GM21723 (cell line): ENCODE results near the gene STEAP1B.

Experiments used
- ATAC-seq: cut with Tn5 transposase; IDR thresholded peaks from one replicate; pipeline ENCODE4 v1.9.1; 2021; ENCODE audit warnings: mild to moderate bottlenecking, moderate library complexity; ENCODE audit not compliant: unreplicated experiment

Gene STEAP1B

DNA sequence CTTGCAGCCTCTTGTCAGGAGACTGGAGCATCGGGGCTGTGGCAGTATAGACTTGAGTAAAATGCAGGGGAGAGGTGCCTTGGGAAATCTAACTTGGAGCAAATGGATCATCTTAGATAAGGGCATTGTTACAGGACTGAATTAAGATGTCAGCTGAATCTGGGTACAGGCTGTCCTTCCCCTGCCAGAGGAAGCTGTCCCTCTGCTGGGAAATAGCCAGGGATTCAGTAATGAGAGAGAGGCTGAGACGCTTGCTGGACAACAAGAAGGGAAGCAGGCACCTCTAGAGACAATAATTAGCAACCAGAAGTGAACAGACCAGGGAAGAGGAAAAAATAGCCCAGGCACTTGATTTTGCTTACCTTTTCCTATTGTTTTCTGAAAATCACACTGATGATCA, 122.3 kb downstream of the STEAP1B start:
- no peak for ATAC-seq

DNA sequence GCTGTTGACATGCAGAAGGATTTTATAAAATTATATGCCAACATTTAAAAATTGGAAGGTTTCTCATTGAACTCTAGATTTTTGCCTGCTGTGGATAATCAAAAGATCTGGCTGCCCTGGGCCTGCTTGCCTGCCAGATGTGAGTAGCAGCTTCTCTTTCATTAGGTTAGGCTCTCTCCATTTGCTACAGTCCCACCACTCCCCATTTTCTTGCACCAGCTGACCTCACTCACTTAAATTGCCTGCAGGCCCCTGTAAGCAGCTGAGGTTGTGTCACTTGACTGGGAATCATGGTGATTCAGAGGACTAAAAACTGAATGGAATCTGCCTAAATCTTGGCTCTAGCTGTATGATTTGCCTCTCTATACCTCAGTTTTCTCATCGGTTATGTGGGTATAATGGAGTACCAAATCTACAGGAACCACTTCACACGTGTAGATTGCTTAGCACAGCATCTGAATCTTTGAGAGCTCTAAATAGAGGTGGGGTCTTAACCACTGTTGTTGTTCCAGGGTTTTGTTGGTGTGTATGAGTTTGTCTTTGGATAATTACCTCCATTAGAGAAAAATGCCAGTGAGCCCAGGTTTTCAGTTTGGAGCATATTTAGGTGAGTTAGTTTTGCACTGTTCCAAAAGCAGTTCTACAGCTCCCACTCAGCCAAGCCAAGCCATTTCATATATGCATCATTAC, 124.5 kb downstream of the STEAP1B start:
- ATAC-seq = no peak

DNA sequence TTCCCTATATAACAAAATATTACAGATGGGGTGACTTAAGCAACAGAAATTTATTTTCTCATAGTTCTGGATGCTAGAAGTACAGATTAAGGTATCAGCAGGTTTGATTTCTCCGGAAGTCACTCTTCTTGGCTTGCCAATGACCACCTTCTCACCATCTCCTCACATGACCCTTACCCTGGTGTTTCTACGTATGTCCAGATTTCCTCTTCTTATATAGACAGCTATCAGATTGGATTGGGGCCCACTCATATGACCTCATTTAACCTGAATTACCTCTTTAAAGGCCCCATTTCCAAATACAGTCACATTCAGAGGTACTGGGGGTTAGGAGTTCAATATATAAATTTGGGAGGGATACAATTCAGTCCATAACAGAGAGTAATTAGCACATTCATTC, 126.1 kb downstream of the STEAP1B start:
- no peak for ATAC-seq

DNA sequence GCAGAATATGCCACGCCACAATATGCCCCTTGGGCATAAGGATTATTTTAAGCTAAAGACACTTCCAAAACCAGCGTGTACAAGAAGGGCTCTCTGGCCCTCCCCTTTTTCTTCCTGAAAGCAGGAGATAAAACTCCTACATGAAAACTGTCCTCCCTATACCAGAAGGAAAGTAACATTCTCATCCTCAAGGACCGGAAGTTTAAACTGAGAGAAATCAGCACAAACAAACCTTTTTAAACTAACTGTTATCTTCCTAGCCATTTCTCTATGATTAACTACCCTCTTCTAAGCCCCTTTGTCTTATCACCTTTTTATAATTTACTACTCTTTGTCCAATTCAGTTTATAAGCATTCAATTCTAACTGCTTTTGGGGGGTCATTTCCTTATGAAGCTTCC, 126.6 kb downstream of the STEAP1B start:
- no peak for ATAC-seq

DNA sequence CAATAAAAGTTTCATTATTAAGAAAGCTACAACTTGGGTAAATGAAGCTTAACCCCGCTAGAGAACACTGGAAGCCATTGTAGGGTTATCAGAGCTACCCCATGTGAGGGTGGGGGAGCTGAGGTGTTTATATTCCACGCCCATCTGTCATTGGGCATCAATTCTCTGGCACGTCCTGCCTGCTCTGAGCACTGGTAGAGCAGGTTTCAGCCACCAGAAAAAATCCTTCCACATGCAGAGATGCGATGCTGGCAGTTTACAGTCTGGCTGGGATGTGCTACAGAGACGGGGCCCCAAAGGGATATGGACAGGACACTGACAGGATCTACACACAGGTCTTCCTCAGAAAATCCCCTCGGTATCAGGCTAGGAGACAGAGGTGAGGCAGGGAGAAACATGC, 127.1 kb downstream of the STEAP1B start:
- ATAC-seq = no peak

DNA sequence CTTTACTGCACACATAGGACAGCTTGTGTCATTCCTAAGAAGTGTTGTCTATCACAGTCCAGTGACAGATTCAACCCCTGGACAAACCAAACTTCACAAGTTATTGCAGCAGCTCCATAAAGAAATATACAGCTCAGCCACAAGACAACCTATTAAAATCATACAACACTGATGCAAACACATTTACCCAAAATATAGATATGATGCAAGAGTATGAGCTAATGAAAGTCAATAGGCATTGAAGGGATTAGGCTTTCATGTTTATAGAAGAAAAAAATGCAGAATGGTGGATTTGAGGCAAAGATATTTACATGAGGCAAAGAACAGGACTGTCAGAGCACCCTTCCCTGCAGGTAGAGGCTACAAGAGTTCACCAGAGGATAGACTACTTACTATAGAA, 128.1 kb downstream of the STEAP1B start:
- ATAC-seq = no peak
